CD14-positive monocyte (primary cell): Measurements from ENCODE around the gene LRRK1. TPM values are rescaled to one million over a fixed set of nuclear protein-coding genes. Genes with fewer than 3 reads are reported as not detected.

Experiments used
- DNase-seq, 3 donors: peaks; one replicate each; pipeline ENCODE4 v3.0.0-alpha.2; 2011 to 2022
- H2AFZ ChIP-seq: 2 replicates; pipeline ENCODE4 v1.6.0; 2012; ENCODE audit warnings: mild to moderate bottlenecking, low read depth, low read length, inconsistent platforms; ENCODE audit not compliant: insufficient read depth, poor library complexity, severe bottlenecking
- H3K27ac ChIP-seq, 2 donors: 1 replicate in 1 of 2; 2 replicates in 1 of 2; pipeline ENCODE4 v1.5.1; 2012 to 2013; ENCODE audit warnings: low read length in 2 of 2, control low read depth in 1 of 2, inconsistent platforms in 1 of 2, low read depth in 1 of 2, mild to moderate bottlenecking in 1 of 2
- H3K27me3 ChIP-seq, 2 donors: one replicate each; pipeline versions ENCODE4 v1.6.0 to v1.6.1; 2011 to 2013; ENCODE audit warnings: low read length in 2 of 2; ENCODE audit not compliant: control insufficient read depth in 2 of 2, insufficient read depth in 2 of 2
- H3K36me3 ChIP-seq, 2 donors: replicated peaks in 1 of 2; 1 replicate in 1 of 2; 2 replicates in 1 of 2; pipeline versions ENCODE4 v1.5.1 to v1.6.1; 2012 to 2013; ENCODE audit warnings: low read length in 2 of 2, control low read depth in 1 of 2, inconsistent platforms in 1 of 2, mild to moderate bottlenecking in 1 of 2; ENCODE audit not compliant: insufficient read depth in 2 of 2, control insufficient read depth in 1 of 2
- H3K4me1 ChIP-seq, 2 donors: 1 replicate in 1 of 2; 2 replicates in 1 of 2; pipeline versions ENCODE4 v1.5.1 to v1.6.1; 2012 to 2013; ENCODE audit warnings: low read length in 2 of 2, control low read depth in 1 of 2, inconsistent platforms in 1 of 2, mild to moderate bottlenecking in 1 of 2, moderate library complexity in 1 of 2; ENCODE audit not compliant: insufficient read depth in 2 of 2, control insufficient read depth in 1 of 2
- H3K4me2 ChIP-seq: replicated peaks from 2 replicates; pipeline ENCODE3; 2012; ENCODE audit warnings: low read length, moderate library complexity, mild to moderate bottlenecking; ENCODE audit not compliant: poor library complexity, severe bottlenecking; ENCODE audit errors: extremely low read depth
- H3K4me3 ChIP-seq, 3 experiments: fragments of 200-600 bp in 1 of 3; sonication (generic) in 1 of 3; replicated peaks in 1 of 3; 1 replicate in 2 of 3; 2 replicates in 1 of 3; pipeline ENCODE4 v1.5.1; 2011 to 2013; ENCODE audit warnings: low read length in 3 of 3, mild to moderate bottlenecking in 3 of 3, control low read depth in 2 of 3, low read depth in 2 of 3, inconsistent platforms in 1 of 3, moderate library complexity in 1 of 3
- H3K79me2 ChIP-seq: 2 replicates; pipeline ENCODE4 v1.6.0; 2012; ENCODE audit warnings: mild to moderate bottlenecking, control low read depth, inconsistent platforms, low read length, moderate library complexity; ENCODE audit not compliant: insufficient read depth
- H3K9ac ChIP-seq: 2 replicates; pipeline ENCODE4 v1.6.0; 2017; ENCODE audit warnings: low read length, mild to moderate bottlenecking; ENCODE audit not compliant: insufficient read depth, poor library complexity, severe bottlenecking
- H3K9me3 ChIP-seq, 2 donors: replicated peaks in 1 of 2; 1 replicate in 1 of 2; 2 replicates in 1 of 2; pipeline versions ENCODE4 v1.5.1 to v1.6.1; 2012 to 2013; ENCODE audit warnings: low read length in 2 of 2, control low read depth in 1 of 2; ENCODE audit not compliant: control insufficient read depth in 1 of 2, insufficient read depth in 1 of 2
- H4K20me1 ChIP-seq: 2 replicates; pipeline ENCODE4 v1.6.0; 2012; ENCODE audit warnings: mild to moderate bottlenecking, low read length, control low read depth, moderate library complexity; ENCODE audit not compliant: insufficient read depth
- H3K27ac Mint-ChIP-seq, 7 donors: one replicate each; pipeline ENCODE4 v1.8.0; 2020; ENCODE audit warnings: mild to moderate bottlenecking in 7 of 7, mixed read lengths in 7 of 7, moderate library complexity in 6 of 7, inconsistent platforms in 2 of 7
- H3K27me3 Mint-ChIP-seq, 3 donors: one replicate each; pipeline ENCODE4 v1.8.0; 2021 to 2022; ENCODE audit warnings: low read depth in 3 of 3, mild to moderate bottlenecking in 3 of 3, mixed read lengths in 3 of 3, moderate library complexity in 3 of 3, inconsistent platforms in 1 of 3
- H3K36me3 Mint-ChIP-seq, 2 donors: one replicate each; pipeline ENCODE4 v1.8.0; 2020; ENCODE audit warnings: mixed read lengths in 2 of 2, inconsistent platforms in 1 of 2, mild to moderate bottlenecking in 1 of 2
- H3K4me1 Mint-ChIP-seq: one replicate; pipeline ENCODE4 v1.8.0; 2020; ENCODE audit warnings: mild to moderate bottlenecking, mixed read lengths
- H3K4me3 Mint-ChIP-seq, 2 donors: one replicate each; pipeline ENCODE4 v1.8.0; 2020; ENCODE audit warnings: mild to moderate bottlenecking in 2 of 2, mixed read lengths in 2 of 2, moderate library complexity in 1 of 2
- H3K9me3 Mint-ChIP-seq, 7 donors: one replicate each; pipeline ENCODE4 v1.8.0; 2020 to 2022; ENCODE audit warnings: mixed read lengths in 7 of 7, mild to moderate bottlenecking in 6 of 7, moderate library complexity in 6 of 7, inconsistent platforms in 2 of 7
- WGBS: methylation state at CpG from one replicate; pipeline ENCODE4 v1.1.5; 2013; ENCODE audit warnings: missing lambda C conversion rate; ENCODE audit not compliant: insufficient coverage; 5-methylcytosine and 5-hydroxymethylcytosine counted together
- intact Hi-C, 2 donors: fragments of 100-400 bp; cut with micrococcal nuclease; formaldehyde crosslinking; loops; one replicate each; pipeline versions ENCODE4 v1.15.0 to v1.15.1; 2023
- polyA plus RNA-seq, 3 donors: library from polyadenylated mRNA; depleted of rRNA in 1 of 3; unstranded in 2 of 3; stranded (reverse) in 1 of 3; fragments of 300-500 nt in 2 of 3; fragments of >200 nt in 1 of 3; fragmentation: Illumina TruSeq in 2 of 3; gene quantifications; 1 replicate in 2 of 3; 2 replicates in 1 of 3; pipeline ENCODE4 v1.2.3, GENCODE V29; 2012 to 2021
- TF ChIP-seq, protein P1 (sequence below): fragments of 200-600 bp; IDR thresholded peaks from one replicate; pipeline ENCODE4 v1.8.0; 2022; ENCODE audit warnings: antibody characterized with exemption, mild to moderate bottlenecking

LRRK1 gene
- polyA plus RNA-seq, 3 donors = 1.7 to 18.9 (median 5.4) TPM

DNA sequence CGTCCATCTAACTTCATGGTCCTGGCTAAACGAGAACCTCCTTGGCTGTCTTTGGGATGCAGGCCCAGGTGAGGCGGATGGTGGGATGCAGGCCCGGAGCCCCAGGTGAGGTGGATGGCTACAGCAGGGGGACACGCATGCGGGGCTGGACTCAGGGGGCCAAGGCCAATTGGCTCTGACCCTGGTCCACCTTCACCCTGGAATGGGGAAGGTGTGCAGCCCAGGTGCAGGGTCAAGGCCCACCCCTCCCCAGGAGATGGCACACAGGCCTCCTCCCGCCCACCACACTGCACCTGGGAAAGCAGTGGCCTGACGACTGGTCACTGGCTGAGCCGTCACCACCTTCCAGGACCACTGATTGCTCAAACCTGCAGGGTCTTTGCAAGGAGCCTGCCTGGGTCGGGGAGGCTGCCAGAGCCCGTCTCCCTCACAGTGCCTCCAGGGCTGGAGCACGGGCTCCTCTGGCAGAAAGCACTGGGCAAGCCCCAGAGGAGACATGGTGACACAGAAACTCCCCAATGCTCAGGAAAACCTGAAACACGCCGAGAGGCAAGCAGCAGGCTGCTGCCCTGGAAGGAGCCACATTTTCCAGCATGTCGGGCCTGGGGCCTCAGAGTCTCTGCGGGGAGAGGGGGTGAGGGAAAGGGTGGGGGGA lies 159.6 kb downstream of the LRRK1 start:
- Mint-ChIP-seq H3K36me3 (peaks cover 20 to 28% of the 10 kb centered on the region in 2 donors), H3K9me3 (peaks cover 0 to 1% (median 0%) of the 10 kb centered on the region in 7 donors), H3K4me1 (no peaks in the 10 kb centered on the region), H3K27ac (no peak overlapping the region), H3K27me3 (peaks cover 3 to 16% (median 13%) of the 10 kb centered on the region in 3 donors), H3K4me3 (no peak overlapping the region)
- intact Hi-C loops = loop anchor here in 1 of 2 donors (5.0 kb wide), 1 partner anchor 636 kb away; no protein-coding TSS in a partner anchor
- H3K27me3 ChIP-seq = peaks cover 0 to 3% of the 10 kb centered on the region in 2 donors
- no peak overlapping the region for H3K9ac ChIP-seq
- H3K27ac ChIP-seq = no peak overlapping the region
- DNase-seq = no peak
- H3K36me3 ChIP-seq = no peaks in the 10 kb centered on the region
- TF ChIP-seq, protein P1, sequence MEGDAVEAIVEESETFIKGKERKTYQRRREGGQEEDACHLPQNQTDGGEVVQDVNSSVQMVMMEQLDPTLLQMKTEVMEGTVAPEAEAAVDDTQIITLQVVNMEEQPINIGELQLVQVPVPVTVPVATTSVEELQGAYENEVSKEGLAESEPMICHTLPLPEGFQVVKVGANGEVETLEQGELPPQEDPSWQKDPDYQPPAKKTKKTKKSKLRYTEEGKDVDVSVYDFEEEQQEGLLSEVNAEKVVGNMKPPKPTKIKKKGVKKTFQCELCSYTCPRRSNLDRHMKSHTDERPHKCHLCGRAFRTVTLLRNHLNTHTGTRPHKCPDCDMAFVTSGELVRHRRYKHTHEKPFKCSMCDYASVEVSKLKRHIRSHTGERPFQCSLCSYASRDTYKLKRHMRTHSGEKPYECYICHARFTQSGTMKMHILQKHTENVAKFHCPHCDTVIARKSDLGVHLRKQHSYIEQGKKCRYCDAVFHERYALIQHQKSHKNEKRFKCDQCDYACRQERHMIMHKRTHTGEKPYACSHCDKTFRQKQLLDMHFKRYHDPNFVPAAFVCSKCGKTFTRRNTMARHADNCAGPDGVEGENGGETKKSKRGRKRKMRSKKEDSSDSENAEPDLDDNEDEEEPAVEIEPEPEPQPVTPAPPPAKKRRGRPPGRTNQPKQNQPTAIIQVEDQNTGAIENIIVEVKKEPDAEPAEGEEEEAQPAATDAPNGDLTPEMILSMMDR = no peak
- no peak overlapping the region for H3K4me2 ChIP-seq
- H3K4me3 ChIP-seq = no peak overlapping the region
- H2AFZ ChIP-seq = no peak overlapping the region
- H3K4me1 ChIP-seq = no peaks in the 10 kb centered on the region
- WGBS = 92% methylated on average over 15 of the region's 16 CpGs
- no peaks in the 10 kb centered on the region for H4K20me1 ChIP-seq
- H3K9me3 ChIP-seq = no peaks in the 10 kb centered on the region
- no peaks in the 10 kb centered on the region for H3K79me2 ChIP-seq

- Histone ChIP-seq H3K27me3 (peaks cover 0 to 6% of the 10 kb centered on the region in 2 donors), H3K9me3 (no peaks in the 10 kb centered on the region), H3K36me3 (no peaks in the 10 kb centered on the region), H3K4me3 (no peak overlapping the region), H3K9ac (no peak overlapping the region), H2AFZ (no peak overlapping the region), H3K27ac (no peak overlapping the region), H3K79me2 (no peaks in the 10 kb centered on the region), H4K20me1 (no peaks in the 10 kb centered on the region), H3K4me1 (peaks cover 2 to 3% of the 10 kb centered on the region in 2 donors), H3K4me2 (no peak overlapping the region)
- intact Hi-C loops = no loop called here
- DNase-seq = no peak
- H3K27me3 Mint-ChIP-seq = peaks cover 12 to 36% (median 27%) of the 10 kb centered on the region in 3 donors
- peaks cover 0 to 7% (median 0%) of the 10 kb centered on the region in 7 donors for H3K9me3 Mint-ChIP-seq
- H3K36me3 Mint-ChIP-seq = peaks cover 12 to 13% of the 10 kb centered on the region in 2 donors
- TF ChIP-seq, protein P1 = no peak
- 97% methylated on average over 9 of the region's 9 CpGs for WGBS
- H3K27ac Mint-ChIP-seq = no peak overlapping the region
- H3K4me3 Mint-ChIP-seq = no peak overlapping the region
- H3K4me1 Mint-ChIP-seq = peaks cover 2% of the 10 kb centered on the region
These were observed 162.7 kb downstream of the LRRK1 start for GRCh38 chr15:101081900-101082299.
